Activated CD8-positive, alpha-beta memory T cell treated with anti-CD3 and anti-CD28 coated beads, Interleukin-2, amount 50 U/mL, for 24 hours (primary cell): ENCODE results near the gene OBSCN.
"Not testable (repeated sequence)": the region's sequence is repeated elsewhere in the genome, so short reads cannot be mapped to it uniquely, and the experiment has no call there.

Source experiments
- DNase-seq: peaks from one replicate; pipeline ENCODE4 v3.0.0-alpha.2; 2020; ENCODE audit errors: extremely low read depth

The OBSCN gene

GRCh38 chr1:228263636-228264035 lies 55.8 kb downstream of the OBSCN start:
- DNase-seq: no peak

- DNase-seq: no peak
These were observed 56.4 kb downstream of the OBSCN start for GRCh38 chr1:228264090-228264829.

- no peak for DNase-seq
These were observed 57.3 kb downstream of the OBSCN start for GRCh38 chr1:228265167-228265566.

GRCh38 chr1:228267962-228268880 lies 60.4 kb downstream of the OBSCN start:
- no peak for DNase-seq

GRCh38 chr1:228268881-228269265 lies 61.0 kb downstream of the OBSCN start:
- DNase-seq: no peak

- DNase-seq: not testable (repeated sequence)
These were observed 61.6 kb downstream of the OBSCN start for GRCh38 chr1:228269431-228269830.

- no peak for DNase-seq
These were observed 62.2 kb downstream of the OBSCN start for GRCh38 chr1:228270032-228270431.

- DNase-seq: no peak
These were observed 63.9 kb downstream of the OBSCN start for GRCh38 chr1:228271701-228272251.

GRCh38 chr1:228272331-228272791 lies 64.5 kb downstream of the OBSCN start:
- no peak for DNase-seq

GRCh38 chr1:228272831-228273571 lies 65.2 kb downstream of the OBSCN start:
- DNase-seq: no peak

GRCh38 chr1:228273720-228274451 lies 66.0 kb downstream of the OBSCN start:
- DNase-seq: no peak

GRCh38 chr1:228274452-228275178 lies 66.8 kb downstream of the OBSCN start:
- no peak for DNase-seq

- no peak for DNase-seq
These were observed 67.3 kb downstream of the OBSCN start for GRCh38 chr1:228275179-228275429.

GRCh38 chr1:228275430-228276173 lies 67.8 kb downstream of the OBSCN start:
- DNase-seq: peak; percentile 76

- no peak for DNase-seq
These were observed 68.5 kb downstream of the OBSCN start for GRCh38 chr1:228276174-228276831.

GRCh38 chr1:228276901-228277490 lies 69.2 kb downstream of the OBSCN start:
- no peak for DNase-seq

GRCh38 chr1:228277491-228278431 lies 69.9 kb downstream of the OBSCN start:
- no peak for DNase-seq

- DNase-seq: no peak
These were observed 70.6 kb downstream of the OBSCN start for GRCh38 chr1:228278432-228278941.
